SK-N-SH treated with all-trans-retinoic acid at 6 μM for 48 hours (cell line): ENCODE measurements around the gene ZFP64.

ENCODE experiments used
- RARB ChIP-seq: fragments of 250-450 bp; sonication (Bioruptor Pico); IDR thresholded peaks from 2 replicates; pipeline ENCODE4 v1.8.0; 2021; ENCODE audit warnings: mild to moderate bottlenecking, moderate library complexity
- ZFP30 ChIP-seq: fragments of 450-650 bp; formaldehyde crosslinking; IDR thresholded peaks from 2 replicates; pipeline ENCODE4 v1.5.0; 2022; ENCODE audit warnings: mild to moderate bottlenecking, moderate library complexity

DNA sequence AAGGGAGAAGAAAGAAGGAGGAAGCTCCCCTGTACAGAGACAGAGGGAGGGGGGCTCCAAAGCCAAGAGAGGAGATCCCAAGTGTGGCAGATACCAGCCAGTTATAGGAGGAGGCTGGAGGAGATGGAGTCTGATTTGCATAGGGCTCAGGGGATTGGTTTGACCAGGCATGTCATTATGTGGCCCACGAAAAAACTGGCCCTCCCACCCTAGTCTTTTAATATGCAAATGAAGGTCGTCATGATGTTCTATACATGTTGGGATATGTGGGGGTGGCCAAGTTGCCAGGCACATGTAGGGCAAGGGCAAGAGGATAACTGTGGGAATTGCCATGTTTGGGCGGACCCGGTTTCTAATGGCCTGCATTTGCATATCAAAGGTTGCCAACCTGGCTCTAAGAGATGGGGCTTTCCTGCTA is 17.6 kb upstream of the ZFP64 start:
- no peak for TF ChIP-seq RARB (CRISPR knock-in tag)
- TF ChIP-seq ZFP30 (CRISPR knock-in tag), result no peak
